ENCODE measurements around the gene MTMR8. TPM values are rescaled to one million over a fixed set of nuclear protein-coding genes. Genes with fewer than 3 reads are reported as not detected.

MTMR8 gene
- total RNA-seq, 1 experiment from 2014 or later: 1.1 TPM

DNA sequence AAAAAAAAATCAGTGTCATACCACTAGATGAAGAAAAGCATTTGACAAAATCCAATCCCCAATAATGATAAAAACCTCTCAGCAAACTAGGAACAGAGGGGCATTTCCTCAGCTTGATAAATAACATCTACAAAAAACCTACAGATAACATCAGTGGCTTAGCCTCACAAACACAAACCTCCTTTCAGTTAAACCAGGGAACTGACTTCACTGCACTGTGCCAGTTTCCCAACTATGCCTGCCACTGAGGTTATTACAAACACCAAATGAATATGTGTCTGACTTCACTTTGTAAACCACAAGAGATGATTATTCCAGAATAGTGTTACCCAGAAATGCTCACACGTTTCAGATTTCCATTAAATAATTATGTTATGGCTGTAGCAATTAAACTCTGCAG lies 15.3 kb downstream of the MTMR8 start:
- POLR2A ChIA-PET: no interaction called here
- Histone ChIP-seq H3K4me3 (replicated peaks in 1 of 2; ENCODE audit: low read depth in 1 of 2, low read length in 2 of 2) (no peak overlapping the region), H3K27me3 (ENCODE audit: insufficient read depth, low read length) (no peaks in the 10 kb centered on the region), H3K36me3 (ENCODE audit: control insufficient read depth in 1 of 2, insufficient read depth in 2 of 2, low read length in 2 of 2) (no peaks in the 10 kb centered on the region), H3K9me3 (ENCODE audit: control insufficient read depth in 1 of 2, insufficient read depth in 1 of 2, low read depth in 1 of 2, low read length in 2 of 2) (no peaks in the 10 kb centered on the region), H3K4me2 (ENCODE audit: low read length) (no peak overlapping the region), H3K9ac (ENCODE audit: low read length) (no peak overlapping the region), H3K27ac (ENCODE audit: low read depth, low read length) (no peak overlapping the region), H3K9me2 (ENCODE audit: insufficient read depth) (no peaks in the 10 kb centered on the region), H3K79me2 (ENCODE audit: insufficient read depth, low read length) (no peaks in the 10 kb centered on the region), H2AFZ (ENCODE audit: low read depth, low read length, poor library complexity, severe bottlenecking) (no peak overlapping the region), H3K4me1 (ENCODE audit: control insufficient read depth in 1 of 2, insufficient read depth in 2 of 2, low read length in 2 of 2) (no peaks in the 10 kb centered on the region), H4K20me1 (ENCODE audit: insufficient read depth) (no peaks in the 10 kb centered on the region)
- intact Hi-C loops (cut with micrococcal nuclease): no loop called here
- RAD21 ChIA-PET (ENCODE audit: low non-redundant PET in 1 of 2, low total read pairs in 2 of 2, uncharacterized antibody in 2 of 2, unreplicated experiment in 2 of 2): no interaction called here
- ATAC-seq (no peak), DNase-seq (ENCODE audit: low read depth, low spot score) (no peak)
- BruUV-seq (replicated peaks): no TSS peak
- CTCF ChIA-PET: no interaction called here
- TF ChIP-seq POLR2A (IDR thresholded peaks at IDR 0.05; ENCODE audit: borderline replicate concordance, extremely low read depth, insufficient read depth, insufficient read length) (no peak), SIN3A (IDR thresholded peaks at IDR 0.05; ENCODE audit: low read depth) (no peak)

DNA sequence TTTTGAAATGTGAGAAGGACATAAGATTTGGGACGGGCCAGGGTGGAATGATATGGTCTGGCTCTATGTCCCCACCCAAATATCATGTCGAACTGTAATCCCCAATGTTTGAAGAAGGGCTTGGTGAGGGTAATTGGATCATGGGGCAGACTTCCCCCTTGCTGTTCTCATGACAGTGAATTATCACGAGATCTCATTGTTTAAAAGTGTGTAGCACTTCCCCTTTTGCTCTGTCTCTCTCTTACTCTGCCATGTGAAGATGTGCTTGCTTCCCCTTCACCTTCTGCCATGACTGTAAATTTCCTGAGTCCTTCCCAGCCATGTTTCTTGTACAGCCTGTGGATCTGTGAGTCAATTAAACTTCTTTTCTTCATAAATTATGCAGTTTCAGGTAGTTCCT lies 17.5 kb downstream of the MTMR8 start:
- intact Hi-C loops (cut with micrococcal nuclease): no loop called here
- ATAC-seq (no peak), DNase-seq (ENCODE audit: low read depth, low spot score) (no peak)
- Histone ChIP-seq H3K4me2 (ENCODE audit: low read length) (no peak overlapping the region), H3K9me2 (ENCODE audit: insufficient read depth) (no peaks in the 10 kb centered on the region), H3K9ac (ENCODE audit: low read length) (no peak overlapping the region), H3K27ac (ENCODE audit: low read depth, low read length) (no peak overlapping the region), H3K36me3 (ENCODE audit: control insufficient read depth in 1 of 2, insufficient read depth in 2 of 2, low read length in 2 of 2) (no peaks in the 10 kb centered on the region), H3K9me3 (ENCODE audit: control insufficient read depth in 1 of 2, insufficient read depth in 1 of 2, low read depth in 1 of 2, low read length in 2 of 2) (no peaks in the 10 kb centered on the region), H4K20me1 (ENCODE audit: insufficient read depth) (no peaks in the 10 kb centered on the region), H3K79me2 (ENCODE audit: insufficient read depth, low read length) (no peaks in the 10 kb centered on the region), H3K4me3 (replicated peaks in 1 of 2; ENCODE audit: low read depth in 1 of 2, low read length in 2 of 2) (no peak overlapping the region), H3K4me1 (ENCODE audit: control insufficient read depth in 1 of 2, insufficient read depth in 2 of 2, low read length in 2 of 2) (no peaks in the 10 kb centered on the region), H2AFZ (ENCODE audit: low read depth, low read length, poor library complexity, severe bottlenecking) (no peak overlapping the region), H3K27me3 (ENCODE audit: insufficient read depth, low read length) (no peaks in the 10 kb centered on the region)
- RAD21 ChIA-PET (ENCODE audit: low non-redundant PET in 1 of 2, low total read pairs in 2 of 2, uncharacterized antibody in 2 of 2, unreplicated experiment in 2 of 2): no interaction called here
- BruUV-seq (replicated peaks): no TSS peak
- CTCF ChIA-PET: no interaction called here
- POLR2A ChIA-PET: no interaction called here
- TF ChIP-seq CBX3 (IDR thresholded peaks at IDR 0.05; ENCODE audit: low read depth) (no peak), SP1 (IDR thresholded peaks at IDR 0.05; ENCODE audit: low read depth) (no peak), ZNF274 (IDR thresholded peaks at IDR 0.05; ENCODE audit: low read depth, low read length) (no peak), SRF (IDR thresholded peaks at IDR 0.05; ENCODE audit: low read depth) (no peak), FOSL1 (IDR thresholded peaks at IDR 0.05; ENCODE audit: low read depth) (no peak), TCF7L2 (IDR thresholded peaks at IDR 0.05; ENCODE audit: borderline replicate concordance, extremely low read depth, insufficient read depth, insufficient read length) (no peak), EZH2phosphoT487 (IDR thresholded peaks at IDR 0.05; ENCODE audit: borderline replicate concordance) (no peak), POLR2A (IDR thresholded peaks at IDR 0.05; ENCODE audit: borderline replicate concordance, extremely low read depth, insufficient read depth, insufficient read length) (no peak), JUND (IDR thresholded peaks at IDR 0.05) (no peak), POLR2AphosphoS5 (IDR thresholded peaks at IDR 0.05; ENCODE audit: low read depth, low read length) (no peak), YY1 (IDR thresholded peaks at IDR 0.05; ENCODE audit: extremely low read depth, insufficient replicate concordance, low read depth, low read length) (no peak), CEBPB (IDR thresholded peaks at IDR 0.05; ENCODE audit: low read depth) (no peak), RAD21 (IDR thresholded peaks at IDR 0.05; ENCODE audit: low read depth) (no peak), SIN3A (IDR thresholded peaks at IDR 0.05; ENCODE audit: low read depth) (no peak)
- TF ChIP-seq, protein P1, sequence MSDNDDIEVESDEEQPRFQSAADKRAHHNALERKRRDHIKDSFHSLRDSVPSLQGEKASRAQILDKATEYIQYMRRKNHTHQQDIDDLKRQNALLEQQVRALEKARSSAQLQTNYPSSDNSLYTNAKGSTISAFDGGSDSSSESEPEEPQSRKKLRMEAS (IDR thresholded peaks at IDR 0.05): no peak
- TF ChIP-seq, protein P2, sequence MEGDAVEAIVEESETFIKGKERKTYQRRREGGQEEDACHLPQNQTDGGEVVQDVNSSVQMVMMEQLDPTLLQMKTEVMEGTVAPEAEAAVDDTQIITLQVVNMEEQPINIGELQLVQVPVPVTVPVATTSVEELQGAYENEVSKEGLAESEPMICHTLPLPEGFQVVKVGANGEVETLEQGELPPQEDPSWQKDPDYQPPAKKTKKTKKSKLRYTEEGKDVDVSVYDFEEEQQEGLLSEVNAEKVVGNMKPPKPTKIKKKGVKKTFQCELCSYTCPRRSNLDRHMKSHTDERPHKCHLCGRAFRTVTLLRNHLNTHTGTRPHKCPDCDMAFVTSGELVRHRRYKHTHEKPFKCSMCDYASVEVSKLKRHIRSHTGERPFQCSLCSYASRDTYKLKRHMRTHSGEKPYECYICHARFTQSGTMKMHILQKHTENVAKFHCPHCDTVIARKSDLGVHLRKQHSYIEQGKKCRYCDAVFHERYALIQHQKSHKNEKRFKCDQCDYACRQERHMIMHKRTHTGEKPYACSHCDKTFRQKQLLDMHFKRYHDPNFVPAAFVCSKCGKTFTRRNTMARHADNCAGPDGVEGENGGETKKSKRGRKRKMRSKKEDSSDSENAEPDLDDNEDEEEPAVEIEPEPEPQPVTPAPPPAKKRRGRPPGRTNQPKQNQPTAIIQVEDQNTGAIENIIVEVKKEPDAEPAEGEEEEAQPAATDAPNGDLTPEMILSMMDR (IDR thresholded peaks at IDR 0.05 in 2 of 3, conservative IDR thresholded peaks at IDR 0.05 in 1 of 3; ENCODE audit: borderline replicate concordance in 1 of 3, insufficient read depth in 1 of 3, low read depth in 2 of 3, low read length in 2 of 3): no peak
- TF ChIP-seq, protein P3, sequence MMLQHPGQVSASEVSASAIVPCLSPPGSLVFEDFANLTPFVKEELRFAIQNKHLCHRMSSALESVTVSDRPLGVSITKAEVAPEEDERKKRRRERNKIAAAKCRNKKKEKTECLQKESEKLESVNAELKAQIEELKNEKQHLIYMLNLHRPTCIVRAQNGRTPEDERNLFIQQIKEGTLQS (IDR thresholded peaks at IDR 0.05): no peak
- TF ChIP-seq, protein P4, sequence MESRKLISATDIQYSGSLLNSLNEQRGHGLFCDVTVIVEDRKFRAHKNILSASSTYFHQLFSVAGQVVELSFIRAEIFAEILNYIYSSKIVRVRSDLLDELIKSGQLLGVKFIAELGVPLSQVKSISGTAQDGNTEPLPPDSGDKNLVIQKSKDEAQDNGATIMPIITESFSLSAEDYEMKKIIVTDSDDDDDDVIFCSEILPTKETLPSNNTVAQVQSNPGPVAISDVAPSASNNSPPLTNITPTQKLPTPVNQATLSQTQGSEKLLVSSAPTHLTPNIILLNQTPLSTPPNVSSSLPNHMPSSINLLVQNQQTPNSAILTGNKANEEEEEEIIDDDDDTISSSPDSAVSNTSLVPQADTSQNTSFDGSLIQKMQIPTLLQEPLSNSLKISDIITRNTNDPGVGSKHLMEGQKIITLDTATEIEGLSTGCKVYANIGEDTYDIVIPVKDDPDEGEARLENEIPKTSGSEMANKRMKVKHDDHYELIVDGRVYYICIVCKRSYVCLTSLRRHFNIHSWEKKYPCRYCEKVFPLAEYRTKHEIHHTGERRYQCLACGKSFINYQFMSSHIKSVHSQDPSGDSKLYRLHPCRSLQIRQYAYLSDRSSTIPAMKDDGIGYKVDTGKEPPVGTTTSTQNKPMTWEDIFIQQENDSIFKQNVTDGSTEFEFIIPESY (IDR thresholded peaks at IDR 0.05; ENCODE audit: extremely low read depth, insufficient replicate concordance, low read length): no peak
